VCaP (cell line): ENCODE measurements around the gene WDSUB1.

Experiments
- H3K27ac ChIP-seq: fragments of 450-650 bp; 2 replicates; pipeline ENCODE4 v1.5.1; 2017
- TF ChIP-seq, protein P1 (sequence below): fragments of 450-650 bp; conservative IDR thresholded peaks from 2 replicates; pipeline ENCODE4 v1.5.1; 2017; ENCODE audit warnings: mild to moderate bottlenecking, moderate library complexity

WDSUB1 gene

DNA sequence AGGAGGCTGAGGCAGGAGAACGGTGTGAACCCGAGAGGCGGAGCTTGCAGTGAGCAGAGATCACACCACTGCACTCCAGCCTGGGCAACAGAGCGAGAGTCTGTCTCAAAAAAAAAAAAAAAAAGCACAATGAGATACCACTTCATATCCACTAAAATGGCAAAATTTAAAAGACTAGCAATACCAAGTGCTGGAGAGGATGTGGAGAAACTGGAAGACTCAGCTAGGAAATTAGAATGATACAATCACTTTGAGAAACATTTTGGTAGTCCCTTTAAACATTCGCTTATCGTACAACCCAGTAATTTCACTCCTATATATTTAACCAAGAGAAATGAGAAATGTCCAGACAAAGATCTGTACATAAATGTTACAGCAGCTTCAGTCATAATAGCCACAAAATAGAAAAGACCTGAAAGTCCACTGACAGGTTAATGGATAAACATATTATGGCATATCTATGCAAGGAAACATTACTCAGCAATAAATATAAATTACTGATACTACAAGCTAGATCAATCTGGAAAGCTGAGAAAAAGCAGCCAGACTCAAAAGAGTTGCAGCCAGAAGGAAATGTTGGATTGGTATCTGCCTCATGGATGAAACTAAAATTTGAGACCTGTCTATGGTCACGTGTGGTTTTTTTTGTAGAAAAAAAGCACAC is 40.0 kb downstream of the WDSUB1 start:
- H3K27ac ChIP-seq, result no peak overlapping the region
- TF ChIP-seq, protein P1, sequence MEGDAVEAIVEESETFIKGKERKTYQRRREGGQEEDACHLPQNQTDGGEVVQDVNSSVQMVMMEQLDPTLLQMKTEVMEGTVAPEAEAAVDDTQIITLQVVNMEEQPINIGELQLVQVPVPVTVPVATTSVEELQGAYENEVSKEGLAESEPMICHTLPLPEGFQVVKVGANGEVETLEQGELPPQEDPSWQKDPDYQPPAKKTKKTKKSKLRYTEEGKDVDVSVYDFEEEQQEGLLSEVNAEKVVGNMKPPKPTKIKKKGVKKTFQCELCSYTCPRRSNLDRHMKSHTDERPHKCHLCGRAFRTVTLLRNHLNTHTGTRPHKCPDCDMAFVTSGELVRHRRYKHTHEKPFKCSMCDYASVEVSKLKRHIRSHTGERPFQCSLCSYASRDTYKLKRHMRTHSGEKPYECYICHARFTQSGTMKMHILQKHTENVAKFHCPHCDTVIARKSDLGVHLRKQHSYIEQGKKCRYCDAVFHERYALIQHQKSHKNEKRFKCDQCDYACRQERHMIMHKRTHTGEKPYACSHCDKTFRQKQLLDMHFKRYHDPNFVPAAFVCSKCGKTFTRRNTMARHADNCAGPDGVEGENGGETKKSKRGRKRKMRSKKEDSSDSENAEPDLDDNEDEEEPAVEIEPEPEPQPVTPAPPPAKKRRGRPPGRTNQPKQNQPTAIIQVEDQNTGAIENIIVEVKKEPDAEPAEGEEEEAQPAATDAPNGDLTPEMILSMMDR, result no peak

GRCh38 chr2:159243529-159243928 is 43.0 kb downstream of the WDSUB1 start:
- H3K27ac ChIP-seq, result no peak overlapping the region
- TF ChIP-seq, protein P1, result no peak

GRCh38 chr2:159234868-159235267 is 51.6 kb downstream of the WDSUB1 start:
- TF ChIP-seq, protein P1, result no peak
- H3K27ac ChIP-seq, result no peak overlapping the region

GRCh38 chr2:159232456-159233170 is 53.9 kb downstream of the WDSUB1 start:
- no peak overlapping the region for H3K27ac ChIP-seq
- TF ChIP-seq, protein P1, result no peak

DNA sequence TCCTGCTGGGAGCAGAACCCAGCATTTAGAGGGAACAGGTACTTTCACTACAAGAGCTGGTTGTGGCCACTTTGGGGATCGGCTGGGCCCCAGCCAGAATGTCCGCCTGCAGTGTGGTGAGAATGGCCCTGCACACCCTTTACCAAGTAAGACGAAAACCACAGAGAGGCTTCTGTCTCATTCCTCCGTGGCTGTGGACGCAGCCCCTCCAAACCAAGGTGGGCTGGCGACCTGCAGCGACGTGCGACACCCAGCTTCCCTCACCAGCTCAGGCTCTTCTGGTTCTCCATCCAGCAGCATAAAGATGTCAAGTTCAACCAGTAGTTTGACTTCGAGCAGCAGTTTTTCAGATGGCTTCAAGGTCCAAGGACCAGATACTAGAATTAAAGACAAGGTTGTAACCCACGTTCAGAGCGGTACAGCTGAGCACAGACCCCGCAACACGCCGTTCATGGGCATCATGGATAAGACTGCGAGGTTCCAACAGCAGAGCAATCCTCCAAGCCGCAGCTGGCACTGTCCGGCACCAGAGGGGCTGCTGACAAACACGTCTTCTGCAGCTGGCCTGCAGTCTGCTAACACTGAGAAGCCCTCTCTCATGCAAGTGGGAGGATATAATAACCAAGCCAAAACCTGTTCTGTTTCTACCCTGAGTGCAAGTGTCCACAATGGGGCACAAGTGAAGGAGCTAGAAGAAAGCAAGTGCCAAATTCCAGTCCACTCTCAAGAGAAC is 56.2 kb downstream of the WDSUB1 start:
- H3K27ac ChIP-seq, result no peak overlapping the region
- TF ChIP-seq, protein P1, result no peak

GRCh38 chr2:159229476-159230144 is 56.9 kb downstream of the WDSUB1 start:
- TF ChIP-seq, protein P1, result no peak
- H3K27ac ChIP-seq, result no peak overlapping the region
